Activated CD4-positive, alpha-beta T cell treated with anti-CD3 and anti-CD28 coated beads, Interleukin-2, amount 10 ng/mL, durations not matched to agents 24 days and 14 days (primary cell): ENCODE data around the gene CSNK2A2. TPM values are rescaled to one million over a fixed set of nuclear protein-coding genes. Genes with fewer than 3 reads are reported as not detected.

Source experiments
- total RNA-seq: library from RNA; stranded (reverse); gene quantifications from 2 replicates; pipeline ENCODE4 v1.2.3, GENCODE V29; 2022

The CSNK2A2 gene
- total RNA-seq, 1 donor from 2014 or later = 96.7 TPM

Other genes with a start within 250 kb of the CSNK2A2 start
- not detected in 2 replicates for gene CNGB1, start 227.0 kb downstream of the CSNK2A2 start, total RNA-seq
- 8.0 and 8.3 TPM in 2 replicates for gene ZNF319, start 197.4 kb downstream of the CSNK2A2 start, total RNA-seq
- gene USB1, start 196.7 kb downstream of the CSNK2A2 start, total RNA-seq = 50.9 and 54.4 TPM in 2 replicates
- 0.89 and 1.1 TPM in 2 replicates for gene MMP15, start 172.4 kb downstream of the CSNK2A2 start, total RNA-seq
- gene CFAP20, start 68.7 kb downstream of the CSNK2A2 start, total RNA-seq = 62.7 and 63.2 TPM in 2 replicates
- gene PRSS54, start 96.9 kb upstream of the CSNK2A2 start, total RNA-seq = not detected in 2 replicates
- gene GINS3, start 194.4 kb upstream of the CSNK2A2 start, total RNA-seq = 24.1 and 25.0 TPM in 2 replicates